AML-193 (cell line): Measurements from ENCODE around the gene OR13J1.

Experiments
- DNase-seq, 2 experiments: peaks; one replicate each; lab custom pipeline; 2025; lab: John Stamatoyannopoulos, UW

OR13J1 gene

GRCh38 chr9:35834260-35835215 is 35.7 kb downstream of the OR13J1 start:
- no peak for DNase-seq

GRCh38 chr9:35832814-35833213 is 37.4 kb downstream of the OR13J1 start:
- no peak for DNase-seq

- no peak for DNase-seq
Observed at GRCh38 chr9:35831040-35831439, 39.2 kb downstream of the OR13J1 start.

GRCh38 chr9:35829764-35830096 is 40.5 kb downstream of the OR13J1 start:
- no peak for DNase-seq

GRCh38 chr9:35829084-35829763 is 41.0 kb downstream of the OR13J1 start, which contains the start of gene TMEM8B:
TSS of gene TMEM8B (plus strand) at chr9:35829228. CDS start at chr9:35829448, 220 bp downstream.
- peak; percentile 27 to 53 for DNase-seq

- DNase-seq = no peak
Observed at GRCh38 chr9:35828716-35829083, 41.5 kb downstream of the OR13J1 start, which contains the start of gene FAM221B. TSS of gene FAM221B (minus strand) at chr9:35828732. CDS start at chr9:35826161, 2,571 bp downstream.

- DNase-seq = no peak
Observed at GRCh38 chr9:35827486-35827885, 42.7 kb downstream of the OR13J1 start.

- DNase-seq = peak; percentile 62 to 77
Observed at GRCh38 chr9:35826071-35826701, 44.0 kb downstream of the OR13J1 start.

- no peak for DNase-seq
Observed at GRCh38 chr9:35822926-35823325, 47.3 kb downstream of the OR13J1 start.

- no peak for DNase-seq
Observed at GRCh38 chr9:35820076-35820475, 50.1 kb downstream of the OR13J1 start.
